ENCODE results near the gene SERPINI1. TPM values are rescaled to one million over a fixed set of nuclear protein-coding genes. Genes with fewer than 3 reads are reported as not detected.

SERPINI1 gene
- total RNA-seq, 4 donors from 2014 or later: 0.54 to 4.1 (median 1.2) TPM; not detected in 1

GRCh38 chr3:167728632-167729323 is 6.7 kb upstream of the SERPINI1 start:
- Histone ChIP-seq H3K4me3 (no peak overlapping the region), H3K27me3 (no peaks in the 10 kb centered on the region), H3K9me3 (no peaks in the 10 kb centered on the region), H3K27ac (no peak overlapping the region), H3K4me1 (peaks cover 0 to 10% (median 0%) of the 10 kb centered on the region in 4 donors), H3K36me3 (no peaks in the 10 kb centered on the region)
- no peak for DNase-seq
- TF ChIP-seq, protein P1, sequence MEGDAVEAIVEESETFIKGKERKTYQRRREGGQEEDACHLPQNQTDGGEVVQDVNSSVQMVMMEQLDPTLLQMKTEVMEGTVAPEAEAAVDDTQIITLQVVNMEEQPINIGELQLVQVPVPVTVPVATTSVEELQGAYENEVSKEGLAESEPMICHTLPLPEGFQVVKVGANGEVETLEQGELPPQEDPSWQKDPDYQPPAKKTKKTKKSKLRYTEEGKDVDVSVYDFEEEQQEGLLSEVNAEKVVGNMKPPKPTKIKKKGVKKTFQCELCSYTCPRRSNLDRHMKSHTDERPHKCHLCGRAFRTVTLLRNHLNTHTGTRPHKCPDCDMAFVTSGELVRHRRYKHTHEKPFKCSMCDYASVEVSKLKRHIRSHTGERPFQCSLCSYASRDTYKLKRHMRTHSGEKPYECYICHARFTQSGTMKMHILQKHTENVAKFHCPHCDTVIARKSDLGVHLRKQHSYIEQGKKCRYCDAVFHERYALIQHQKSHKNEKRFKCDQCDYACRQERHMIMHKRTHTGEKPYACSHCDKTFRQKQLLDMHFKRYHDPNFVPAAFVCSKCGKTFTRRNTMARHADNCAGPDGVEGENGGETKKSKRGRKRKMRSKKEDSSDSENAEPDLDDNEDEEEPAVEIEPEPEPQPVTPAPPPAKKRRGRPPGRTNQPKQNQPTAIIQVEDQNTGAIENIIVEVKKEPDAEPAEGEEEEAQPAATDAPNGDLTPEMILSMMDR (IDR thresholded peaks at IDR 0.05): no peak
- no peak for TF ChIP-seq POLR2A (IDR thresholded peaks at IDR 0.05)

DNA sequence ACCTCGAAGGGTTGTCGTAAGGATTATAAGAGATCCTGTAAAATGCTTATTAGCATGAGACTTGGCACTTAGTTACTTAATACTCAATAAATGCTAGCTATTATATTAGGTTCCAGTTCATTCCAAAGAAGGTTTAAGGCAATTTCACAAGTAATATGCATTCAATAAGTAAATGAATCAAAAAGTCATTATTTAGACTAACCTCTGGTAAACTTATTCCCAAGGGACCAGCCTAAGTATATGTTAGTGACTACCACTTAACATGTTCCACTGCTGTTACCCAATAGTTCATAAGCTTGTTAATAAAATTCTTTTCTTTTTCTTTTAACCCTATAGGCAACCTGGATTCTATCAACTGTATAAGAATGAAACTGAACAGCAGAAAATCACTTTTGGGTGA is 5.9 kb upstream of the SERPINI1 start:
- H3K9me3 ChIP-seq: no peaks in the 10 kb centered on the region
- DNase-seq: no peak
- no peaks in the 10 kb centered on the region for H3K27me3 ChIP-seq
- H3K36me3 ChIP-seq: no peaks in the 10 kb centered on the region
- no peak overlapping the region for H3K27ac ChIP-seq
- no peak overlapping the region for H3K4me3 ChIP-seq
- TF ChIP-seq POLR2A (IDR thresholded peaks at IDR 0.05): no peak
- TF ChIP-seq, protein P1 (IDR thresholded peaks at IDR 0.05): no peak
- H3K4me1 ChIP-seq: peaks cover 0 to 7% (median 0%) of the 10 kb centered on the region in 4 donors

GRCh38 chr3:167731393-167731792 is 4.1 kb upstream of the SERPINI1 start:
- Histone ChIP-seq H3K27ac (no peak overlapping the region), H3K27me3 (no peaks in the 10 kb centered on the region), H3K36me3 (no peaks in the 10 kb centered on the region), H3K9me3 (no peaks in the 10 kb centered on the region), H3K4me3 (no peak overlapping the region), H3K4me1 (peaks cover 0 to 11% (median 0%) of the 10 kb centered on the region in 4 donors)
- no peak for DNase-seq
- no peak for TF ChIP-seq POLR2A (IDR thresholded peaks at IDR 0.05)
- TF ChIP-seq, protein P1 (IDR thresholded peaks at IDR 0.05): no peak

- Histone ChIP-seq H3K27ac (no peak overlapping the region), H3K4me3 (no peak overlapping the region), H3K27me3 (no peaks in the 10 kb centered on the region), H3K9me3 (no peaks in the 10 kb centered on the region), H3K4me1 (peaks cover 0 to 15% (median 0%) of the 10 kb centered on the region in 4 donors), H3K36me3 (no peaks in the 10 kb centered on the region)
- no peak for TF ChIP-seq POLR2A (IDR thresholded peaks at IDR 0.05)
- TF ChIP-seq, protein P1 (IDR thresholded peaks at IDR 0.05): no peak
- DNase-seq: no peak
These were observed 3.0 kb upstream of the SERPINI1 start for GRCh38 chr3:167732313-167733065.

GRCh38 chr3:167733961-167734497 is 1.5 kb upstream of the SERPINI1 start:
- no peak for TF ChIP-seq POLR2A (IDR thresholded peaks at IDR 0.05)
- TF ChIP-seq, protein P1 (IDR thresholded peaks at IDR 0.05): no peak
- Histone ChIP-seq H3K27me3 (no peaks in the 10 kb centered on the region), H3K4me3 (peak overlapping the region; percentile 79 to 83 (median 82)), H3K9me3 (no peaks in the 10 kb centered on the region), H3K27ac (peak overlapping the region; percentile 79 to 96 (median 92)), H3K4me1 (peaks cover 0 to 15% (median 0%) of the 10 kb centered on the region in 4 donors), H3K36me3 (no peaks in the 10 kb centered on the region)
- DNase-seq: no peak
